ENCODE data around the gene PIP4K2A. TPM values are rescaled to one million over a fixed set of nuclear protein-coding genes. Genes with fewer than 3 reads are reported as not detected.

Gene PIP4K2A
- total RNA-seq, 4 donors from 2014 or later: 29.3 to 52.4 (median 34.5) TPM

DNA sequence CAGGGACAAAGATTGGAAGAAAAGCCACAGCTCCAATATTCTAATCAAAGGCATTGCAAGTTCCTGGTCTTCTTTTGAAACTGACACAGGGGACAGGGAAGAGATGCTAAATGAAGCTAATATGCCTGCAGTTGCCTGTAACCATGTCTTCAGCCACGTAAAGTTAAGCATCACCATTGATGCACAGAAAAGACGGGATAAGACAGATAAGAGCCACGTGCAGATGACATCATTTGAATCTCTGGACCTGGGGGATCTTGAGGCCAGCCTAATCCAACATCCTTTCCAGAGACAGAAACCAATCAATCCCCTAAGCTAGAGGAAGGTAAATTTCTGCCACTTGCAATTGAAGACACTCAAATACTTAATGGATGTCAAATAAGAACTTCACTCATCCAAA lies 93.4 kb downstream of the PIP4K2A start:
- no peaks in the 10 kb centered on the region for H3K36me3 ChIP-seq
- H3K9me3 ChIP-seq: no peaks in the 10 kb centered on the region
- H3K4me1 ChIP-seq: peaks cover 0 to 85% (median 50%) of the 10 kb centered on the region in 4 donors
- no peak for TF ChIP-seq POLR2A (IDR thresholded peaks at IDR 0.05)
- no peak for TF ChIP-seq EP300 (IDR thresholded peaks at IDR 0.05)
- TF ChIP-seq CTCF (IDR thresholded peaks at IDR 0.05): no peak
- WGBS, 2 donors: 80 to 82% methylated on average over 3 of the region's 3 CpGs
- H3K4me3 ChIP-seq: no peak overlapping the region
- H3K27ac ChIP-seq: peak overlapping the region in 2 of 4 donors; percentile 76 to 85
- DNase-seq (ENCODE audit: low spot score in 2 of 2): no peak
- no peaks in the 10 kb centered on the region for H3K27me3 ChIP-seq

DNA sequence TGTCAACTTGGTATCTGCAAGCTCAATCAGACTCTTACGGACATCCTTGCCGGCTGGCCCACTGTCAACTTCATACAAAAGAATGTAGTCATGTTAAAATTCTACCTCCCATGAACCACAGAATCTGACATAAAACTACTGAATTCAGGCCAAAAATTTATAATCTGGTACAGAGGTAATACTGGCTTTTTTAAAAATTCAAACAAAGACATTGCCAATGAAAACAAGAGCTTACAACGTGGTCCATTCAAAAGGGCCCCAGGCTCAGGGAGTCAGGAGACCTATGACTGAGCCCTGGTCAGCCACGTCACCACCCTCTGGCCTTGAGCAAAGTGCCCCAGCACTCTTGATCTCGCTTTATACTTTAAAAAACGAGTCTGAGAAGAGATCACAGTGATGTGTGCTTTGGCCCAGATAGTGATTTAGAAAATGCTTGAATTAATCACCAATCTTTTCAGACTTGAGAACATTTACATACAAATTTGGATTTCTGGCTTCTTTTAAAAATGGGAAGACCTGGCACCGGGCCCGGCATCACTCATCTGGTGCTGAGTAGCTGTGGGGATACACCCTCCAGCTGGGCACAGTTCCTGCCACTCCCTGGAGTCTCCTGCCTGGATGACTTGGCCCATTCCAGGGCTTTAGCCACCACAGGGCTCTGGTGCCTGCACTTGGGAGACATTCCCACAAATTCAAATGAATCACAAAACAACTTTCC lies 94.1 kb downstream of the PIP4K2A start:
- DNase-seq (ENCODE audit: low spot score in 2 of 2): peak; percentile 60
- no peak overlapping the region for H3K4me3 ChIP-seq
- peak overlapping the region in 3 of 4 donors; percentile 16 to 85 (median 76) for H3K27ac ChIP-seq
- 17 to 25% methylated on average over 8 of the region's 8 CpGs for WGBS, 2 donors
- H3K9me3 ChIP-seq: no peaks in the 10 kb centered on the region
- TF ChIP-seq EP300 (IDR thresholded peaks at IDR 0.05) (peak in 1 of 2 donors; percentile 64), CTCF (IDR thresholded peaks at IDR 0.05) (no peak), POLR2A (IDR thresholded peaks at IDR 0.05) (no peak)
- no peaks in the 10 kb centered on the region for H3K27me3 ChIP-seq
- no peaks in the 10 kb centered on the region for H3K36me3 ChIP-seq
- peaks cover 0 to 85% (median 49%) of the 10 kb centered on the region in 4 donors for H3K4me1 ChIP-seq

- Histone ChIP-seq H3K9me3 (no peaks in the 10 kb centered on the region), H3K36me3 (no peaks in the 10 kb centered on the region), H3K4me1 (peaks cover 0 to 83% (median 51%) of the 10 kb centered on the region in 4 donors), H3K27ac (peak overlapping the region in 2 of 4 donors; percentile 6 to 85), H3K27me3 (no peaks in the 10 kb centered on the region), H3K4me3 (no peak overlapping the region)
- 33 to 37% methylated on average over 2 of the region's 2 CpGs for WGBS, 2 donors
- no peak for TF ChIP-seq CTCF (IDR thresholded peaks at IDR 0.05)
- DNase-seq (ENCODE audit: low spot score in 2 of 2): no peak
Measured at GRCh38 chr10:22619101-22619500, 95.3 kb downstream of the PIP4K2A start.

- H3K27ac ChIP-seq: peak overlapping the region in 2 of 4 donors; percentile 6 to 85
- H3K36me3 ChIP-seq: no peaks in the 10 kb centered on the region
- peaks cover 0 to 76% (median 44%) of the 10 kb centered on the region in 4 donors for H3K4me1 ChIP-seq
- H3K27me3 ChIP-seq: no peaks in the 10 kb centered on the region
- no peak for TF ChIP-seq POLR2A (IDR thresholded peaks at IDR 0.05)
- no peak for TF ChIP-seq EP300 (IDR thresholded peaks at IDR 0.05)
- no peak for TF ChIP-seq CTCF (IDR thresholded peaks at IDR 0.05)
- no peak overlapping the region for H3K4me3 ChIP-seq
- WGBS, 2 donors: 69 to 82% methylated on average over 4 of the region's 4 CpGs
- DNase-seq (ENCODE audit: low spot score in 2 of 2): no peak
- no peaks in the 10 kb centered on the region for H3K9me3 ChIP-seq
Measured at GRCh38 chr10:22618078-22618785, 96.1 kb downstream of the PIP4K2A start.

DNA sequence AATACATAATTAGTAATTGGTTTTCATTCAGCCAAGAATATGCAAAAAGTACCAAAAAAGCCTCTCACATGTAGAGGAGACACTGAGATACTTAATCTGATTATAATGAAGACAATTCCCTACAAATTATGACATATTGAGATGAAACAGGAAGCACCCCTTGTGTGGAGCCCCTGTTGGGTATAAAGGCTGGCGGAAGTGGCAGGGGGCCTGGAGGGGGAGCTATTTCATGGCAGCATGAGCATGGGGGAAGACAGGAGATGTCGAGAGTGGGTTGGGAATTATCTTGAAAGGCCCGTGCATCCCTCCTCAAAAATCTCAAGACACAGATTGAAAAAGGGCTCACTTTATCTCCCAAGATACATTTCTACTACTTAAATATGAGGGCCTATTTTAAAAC lies 96.9 kb downstream of the PIP4K2A start:
- DNase-seq (ENCODE audit: low spot score in 2 of 2): no peak
- WGBS, 2 donors: 82 to 86% methylated on average over 3 of the region's 3 CpGs
- H3K4me3 ChIP-seq: no peak overlapping the region
- no peaks in the 10 kb centered on the region for H3K9me3 ChIP-seq
- H3K27ac ChIP-seq: peak overlapping the region in 2 of 4 donors; percentile 32 to 85
- peaks cover 0 to 70% (median 43%) of the 10 kb centered on the region in 4 donors for H3K4me1 ChIP-seq
- no peaks in the 10 kb centered on the region for H3K36me3 ChIP-seq
- no peak for TF ChIP-seq POLR2A (IDR thresholded peaks at IDR 0.05)
- no peak for TF ChIP-seq EP300 (IDR thresholded peaks at IDR 0.05)
- no peak for TF ChIP-seq CTCF (IDR thresholded peaks at IDR 0.05)
- H3K27me3 ChIP-seq: no peaks in the 10 kb centered on the region
